Measurements from ENCODE around the gene HOXA11.

Gene HOXA11

DNA sequence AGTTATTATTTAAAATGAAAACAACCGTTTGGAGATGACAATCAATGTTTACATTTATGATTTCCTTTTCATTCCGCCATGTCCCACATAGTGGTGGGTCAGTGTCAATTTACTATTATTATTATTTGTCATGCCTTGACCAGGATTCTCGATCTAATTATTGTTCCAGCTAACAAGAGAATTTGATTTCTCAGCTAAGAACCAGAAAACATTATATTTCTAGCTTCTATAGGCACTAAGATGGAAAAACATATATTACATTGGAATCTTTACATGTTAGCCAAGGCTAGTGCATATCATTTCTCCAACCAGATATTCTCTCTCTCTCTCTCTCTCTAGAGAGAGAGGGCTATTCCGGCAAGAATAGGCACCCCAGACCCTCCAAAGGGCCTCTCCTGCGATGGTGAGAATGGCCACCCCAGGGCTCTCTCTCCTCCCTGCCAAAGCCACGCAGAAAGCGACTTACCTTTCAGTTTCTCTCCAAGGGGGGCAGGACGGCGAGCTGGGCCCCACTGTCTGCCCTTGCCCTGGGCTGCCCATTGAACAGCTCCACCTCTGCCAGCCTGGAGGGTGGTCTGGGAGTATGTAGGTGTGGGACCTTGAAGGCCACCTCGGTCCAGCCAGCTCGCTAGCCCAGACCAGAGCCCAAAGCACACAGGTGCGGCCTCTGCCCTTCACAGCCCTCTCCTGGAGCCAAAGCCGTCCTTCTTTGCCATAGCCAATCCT, 35.0 kb downstream of the HOXA11 start:
- peak overlapping the region; percentile 76 to 100 (median 91) for H3K4me3 ChIP-seq (ENCODE audit: control insufficient read depth in 1 of 7, extremely low read depth in 1 of 7, insufficient read depth in 4 of 7, low read depth in 2 of 7, low read length in 6 of 7)
- POLR2A ChIA-PET: interaction anchor here (1.3 to 3.4 kb wide), 2 partner anchors 12 to 20 kb away, joined by 4 to 15 read pairs; no protein-coding TSS in a partner anchor

DNA sequence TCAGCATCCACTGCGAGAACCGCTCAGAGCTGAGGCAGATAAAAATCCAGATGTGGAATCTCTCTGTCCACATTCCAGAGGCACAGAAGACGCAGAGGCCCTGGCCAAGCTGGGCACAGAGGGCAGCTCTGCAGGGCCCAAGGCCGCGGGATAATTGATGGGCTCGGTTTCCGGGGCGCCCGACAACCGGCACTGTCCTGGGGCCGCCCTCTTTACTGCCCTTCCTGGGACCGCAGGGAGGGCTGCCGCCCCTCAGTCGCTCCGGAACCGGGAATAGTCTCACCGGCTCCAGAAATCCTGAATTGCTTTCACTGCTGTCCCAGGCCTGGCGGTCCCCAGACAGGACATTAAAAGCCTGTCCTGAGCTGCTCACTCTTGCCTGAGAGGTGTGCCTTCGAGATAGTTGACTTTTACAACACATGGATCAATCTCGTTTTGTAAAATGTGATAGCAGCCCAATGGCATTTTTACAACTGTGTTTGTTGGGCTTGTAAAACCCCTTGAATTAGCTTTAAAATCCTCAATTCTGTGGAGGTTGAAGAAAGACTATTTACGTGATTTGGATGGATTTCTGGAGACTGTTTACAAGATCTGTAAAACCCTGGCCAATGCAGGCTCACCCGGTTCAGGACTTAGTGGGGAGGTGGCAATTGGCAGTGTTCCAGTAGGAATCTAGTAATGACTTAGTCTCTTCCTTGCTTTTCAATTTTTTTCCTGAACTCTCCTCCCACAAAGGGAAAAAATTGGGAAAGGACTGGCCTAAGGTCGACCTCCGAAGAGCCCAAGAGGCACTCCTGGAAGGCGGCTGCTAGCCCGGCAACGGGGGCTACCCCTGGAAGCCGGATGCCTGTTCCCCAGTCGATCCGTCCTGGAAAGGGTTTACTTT, 36.0 kb downstream of the HOXA11 start:
- WGBS (ENCODE audit: insufficient coverage): 7% methylated on average over 25 of the region's 30 CpGs
- Histone ChIP-seq H3K36me3 (ENCODE audit: control insufficient read depth in 4 of 4, insufficient read depth in 4 of 4, low read length in 3 of 4) (peaks cover 2 to 55% (median 20%) of the 10 kb centered on the region in 4 experiments), H3K4me3 (ENCODE audit: control insufficient read depth in 1 of 7, extremely low read depth in 1 of 7, insufficient read depth in 4 of 7, low read depth in 2 of 7, low read length in 6 of 7) (peak overlapping the region; percentile 22 to 100 (median 91)), H3K27me3 (replicated peaks in 2 of 5; ENCODE audit: control insufficient read depth in 4 of 5, insufficient read depth in 5 of 5, low read length in 4 of 5) (no peaks in the 10 kb centered on the region), H3K9me3 (ENCODE audit: control extremely low read depth in 1 of 5, control insufficient read depth in 4 of 5, insufficient read depth in 2 of 5, low read depth in 1 of 5, low read length in 4 of 5) (peaks cover 0 to 2% (median 0%) of the 10 kb centered on the region in 5 experiments), H3K4me1 (ENCODE audit: control extremely low read depth in 1 of 4, control insufficient read depth in 4 of 4, insufficient read depth in 4 of 4, low read length in 3 of 4) (peaks cover 5 to 78% (median 73%) of the 10 kb centered on the region in 4 experiments), H3K27ac (ENCODE audit: insufficient read depth in 1 of 2, low read depth in 1 of 2, low read length in 2 of 2, poor library complexity in 1 of 2, severe bottlenecking in 2 of 2) (peak overlapping the region in 1 of 2 experiments; percentile 96)
- ChIA-PET POLR2A (interaction anchor here (0.7 to 1.5 kb wide), 3 partner anchors 18 to 292 kb away, joined by 3 to 6 read pairs (median 4); no protein-coding TSS in a partner anchor), CTCF (interaction anchor here (0.9 to 9.1 kb wide), 17 partner anchors 10 to 779 kb away, joined by 3 to 87 read pairs (median 6); partner anchors contain the start of gene HOXA10)
- no peak for DNase-seq

More for the DNA sequence above, 35.0 kb downstream of the HOXA11 start:
- CTCF ChIA-PET: interaction anchor here (0.7 to 9.1 kb wide), 23 partner anchors 8 to 1257 kb away, joined by 3 to 87 read pairs (median 6); partner anchors contain the start of genes HOXA10, HOXA4 and HOXA9
- peaks cover 0 to 54% (median 12%) of the 10 kb centered on the region in 4 experiments for H3K36me3 ChIP-seq (ENCODE audit: control insufficient read depth in 4 of 4, insufficient read depth in 4 of 4, low read length in 3 of 4)
- peak in 1 of 3 donors; percentile 32 for DNase-seq
- peaks cover 0 to 2% (median 0%) of the 10 kb centered on the region in 5 experiments for H3K9me3 ChIP-seq (ENCODE audit: control extremely low read depth in 1 of 5, control insufficient read depth in 4 of 5, insufficient read depth in 2 of 5, low read depth in 1 of 5, low read length in 4 of 5)
- WGBS (ENCODE audit: insufficient coverage): 2% methylated on average over 6 of the region's 13 CpGs
- peaks cover 5 to 84% (median 80%) of the 10 kb centered on the region in 4 experiments for H3K4me1 ChIP-seq (ENCODE audit: control extremely low read depth in 1 of 4, control insufficient read depth in 4 of 4, insufficient read depth in 4 of 4, low read length in 3 of 4)
- no peaks in the 10 kb centered on the region for H3K27me3 ChIP-seq (replicated peaks in 2 of 5; ENCODE audit: control insufficient read depth in 4 of 5, insufficient read depth in 5 of 5, low read length in 4 of 5)
- H3K27ac ChIP-seq (ENCODE audit: insufficient read depth in 1 of 2, low read depth in 1 of 2, low read length in 2 of 2, poor library complexity in 1 of 2, severe bottlenecking in 2 of 2): peak overlapping the region; percentile 43 to 96

DNA sequence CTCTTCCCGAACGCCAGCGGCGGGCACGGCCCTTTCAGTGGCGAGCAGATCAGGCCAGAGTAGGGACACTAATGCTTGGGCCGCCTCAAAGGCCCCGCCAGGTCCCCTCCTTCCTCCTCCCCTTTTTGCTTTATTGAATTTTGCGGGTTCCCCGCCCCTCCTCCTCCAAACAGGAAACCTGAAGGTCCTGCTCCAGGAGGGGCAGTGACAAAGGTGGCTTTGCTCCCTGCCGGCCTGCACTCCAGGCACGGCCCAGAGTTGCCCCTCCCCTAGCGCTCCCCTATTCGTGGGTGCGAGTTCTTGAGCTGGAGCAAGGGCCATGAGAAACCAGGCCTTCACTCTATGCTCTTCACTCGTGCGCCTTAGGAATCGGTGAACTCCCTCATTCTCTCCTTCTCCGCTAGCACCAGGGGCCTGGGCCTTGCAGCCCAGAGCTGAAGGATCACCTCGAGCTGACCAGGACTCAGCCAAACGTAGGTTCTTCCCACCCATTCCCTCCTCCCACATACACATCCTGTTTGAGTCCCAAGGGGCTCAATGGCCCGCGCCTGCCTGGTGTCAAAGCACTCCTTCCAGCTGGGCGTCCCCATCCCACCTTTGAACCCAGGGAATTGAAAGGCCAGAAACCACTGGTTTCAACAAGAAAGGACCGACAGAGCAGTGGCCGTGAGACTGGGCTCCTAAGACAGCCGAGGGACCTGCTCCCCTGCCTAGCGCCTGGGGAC, 36.8 kb downstream of the HOXA11 start:
- Histone ChIP-seq H3K27me3 (replicated peaks in 2 of 5; ENCODE audit: control insufficient read depth in 4 of 5, insufficient read depth in 5 of 5, low read length in 4 of 5) (no peaks in the 10 kb centered on the region), H3K36me3 (ENCODE audit: control insufficient read depth in 4 of 4, insufficient read depth in 4 of 4, low read length in 3 of 4) (peaks cover 2 to 62% (median 26%) of the 10 kb centered on the region in 4 experiments), H3K4me3 (ENCODE audit: control insufficient read depth in 1 of 7, extremely low read depth in 1 of 7, insufficient read depth in 4 of 7, low read depth in 2 of 7, low read length in 6 of 7) (peak overlapping the region; percentile 22 to 100 (median 91)), H3K9me3 (ENCODE audit: control extremely low read depth in 1 of 5, control insufficient read depth in 4 of 5, insufficient read depth in 2 of 5, low read depth in 1 of 5, low read length in 4 of 5) (peaks cover 0 to 4% (median 0%) of the 10 kb centered on the region in 5 experiments), H3K27ac (ENCODE audit: insufficient read depth in 1 of 2, low read depth in 1 of 2, low read length in 2 of 2, poor library complexity in 1 of 2, severe bottlenecking in 2 of 2) (peak overlapping the region in 1 of 2 experiments; percentile 96), H3K4me1 (ENCODE audit: control extremely low read depth in 1 of 4, control insufficient read depth in 4 of 4, insufficient read depth in 4 of 4, low read length in 3 of 4) (peaks cover 5 to 70% (median 67%) of the 10 kb centered on the region in 4 experiments)
- WGBS (ENCODE audit: insufficient coverage): 3% methylated on average over 28 of the region's 28 CpGs
- ChIA-PET POLR2A (interaction anchor here (0.7 to 1.5 kb wide), 2 partner anchors 17 to 20 kb away, joined by 4 to 6 read pairs; no protein-coding TSS in a partner anchor), CTCF (interaction anchor here (0.9 to 9.1 kb wide), 12 partner anchors 11 to 778 kb away, joined by 3 to 87 read pairs (median 6); partner anchors contain the start of gene HOXA10)
- DNase-seq: peak in 2 of 3 donors; percentile 46 to 58

DNA sequence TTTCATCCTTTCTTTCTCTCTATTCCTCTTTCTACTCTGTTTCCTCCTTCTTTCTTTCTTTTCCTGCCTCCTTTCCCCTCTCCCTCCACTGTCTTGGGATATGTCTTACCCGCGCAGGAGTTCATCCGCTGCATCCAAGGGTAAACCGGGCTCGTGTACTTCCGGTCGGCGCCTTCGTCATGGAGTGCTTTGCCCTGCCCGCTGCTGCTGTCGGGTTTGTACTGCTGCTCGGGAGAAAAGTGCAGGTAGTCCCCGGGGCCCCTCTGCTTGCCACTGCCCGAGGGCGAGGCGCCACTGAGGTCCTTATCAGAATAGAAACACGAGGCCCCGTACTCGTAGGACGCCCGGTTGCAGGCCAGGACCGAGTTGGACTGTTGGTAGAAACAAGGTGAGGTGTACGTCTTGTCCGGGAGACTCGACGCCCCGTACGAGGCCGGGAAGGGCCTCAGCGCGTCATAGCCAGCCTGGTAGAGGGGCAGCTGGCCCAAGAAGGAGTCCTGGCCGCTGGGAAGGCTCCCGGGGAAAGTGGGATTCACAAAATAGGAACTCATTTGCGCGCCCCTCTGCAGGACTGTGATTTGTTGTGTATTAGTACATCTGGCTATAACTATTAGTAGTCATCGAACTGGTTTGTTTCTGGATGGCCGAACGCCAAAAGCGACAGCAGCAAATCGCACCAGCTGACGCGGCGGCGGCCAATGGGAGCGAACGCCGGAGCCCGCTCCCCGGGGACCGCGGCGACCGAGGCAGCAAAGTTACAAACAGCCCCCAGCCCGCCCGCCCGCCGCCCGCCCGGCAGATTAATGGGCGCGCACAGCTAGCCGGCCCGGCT, 37.6 kb downstream of the HOXA11 start, which contains the start of gene HOXA6:
TSS of gene HOXA6 (minus strand) at position 576 of the 832 bp plus-strand sequence. CDS start at position 551, 25 bp downstream.
- ChIA-PET POLR2A (interaction anchor here (1.5 kb wide), 1 partner anchor 16 kb away, joined by 6 read pairs; no protein-coding TSS in a partner anchor), CTCF (interaction anchor here (0.8 to 9.1 kb wide), 9 partner anchors 11 to 778 kb away, joined by 3 to 87 read pairs (median 12); no protein-coding TSS in a partner anchor)
- WGBS (ENCODE audit: insufficient coverage): 10% methylated on average over 46 of the region's 63 CpGs
- H3K4me3 ChIP-seq (ENCODE audit: control insufficient read depth in 1 of 7, extremely low read depth in 1 of 7, insufficient read depth in 4 of 7, low read depth in 2 of 7, low read length in 6 of 7): peak within 1 kb of the TSS; percentile 22 to 100 (median 91)
- peak within 1 kb of the TSS in 1 of 2 experiments; percentile 96 for H3K27ac ChIP-seq (ENCODE audit: insufficient read depth in 1 of 2, low read depth in 1 of 2, low read length in 2 of 2, poor library complexity in 1 of 2, severe bottlenecking in 2 of 2)
- H3K36me3 ChIP-seq (ENCODE audit: control insufficient read depth in 4 of 4, insufficient read depth in 4 of 4, low read length in 3 of 4): peaks cover 2 to 70% (median 32%) of the 10 kb centered on the region in 4 experiments
- peak in 2 of 3 donors; percentile 66 to 68 for DNase-seq
- H3K27me3 ChIP-seq (replicated peaks in 2 of 5; ENCODE audit: control insufficient read depth in 4 of 5, insufficient read depth in 5 of 5, low read length in 4 of 5): no peaks in the 10 kb centered on the region
- H3K4me1 ChIP-seq (ENCODE audit: control extremely low read depth in 1 of 4, control insufficient read depth in 4 of 4, insufficient read depth in 4 of 4, low read length in 3 of 4): peaks cover 5 to 67% (median 63%) of the 10 kb centered on the region in 4 experiments
- peaks cover 0 to 4% (median 0%) of the 10 kb centered on the region in 5 experiments for H3K9me3 ChIP-seq (ENCODE audit: control extremely low read depth in 1 of 5, control insufficient read depth in 4 of 5, insufficient read depth in 2 of 5, low read depth in 1 of 5, low read length in 4 of 5)

DNA sequence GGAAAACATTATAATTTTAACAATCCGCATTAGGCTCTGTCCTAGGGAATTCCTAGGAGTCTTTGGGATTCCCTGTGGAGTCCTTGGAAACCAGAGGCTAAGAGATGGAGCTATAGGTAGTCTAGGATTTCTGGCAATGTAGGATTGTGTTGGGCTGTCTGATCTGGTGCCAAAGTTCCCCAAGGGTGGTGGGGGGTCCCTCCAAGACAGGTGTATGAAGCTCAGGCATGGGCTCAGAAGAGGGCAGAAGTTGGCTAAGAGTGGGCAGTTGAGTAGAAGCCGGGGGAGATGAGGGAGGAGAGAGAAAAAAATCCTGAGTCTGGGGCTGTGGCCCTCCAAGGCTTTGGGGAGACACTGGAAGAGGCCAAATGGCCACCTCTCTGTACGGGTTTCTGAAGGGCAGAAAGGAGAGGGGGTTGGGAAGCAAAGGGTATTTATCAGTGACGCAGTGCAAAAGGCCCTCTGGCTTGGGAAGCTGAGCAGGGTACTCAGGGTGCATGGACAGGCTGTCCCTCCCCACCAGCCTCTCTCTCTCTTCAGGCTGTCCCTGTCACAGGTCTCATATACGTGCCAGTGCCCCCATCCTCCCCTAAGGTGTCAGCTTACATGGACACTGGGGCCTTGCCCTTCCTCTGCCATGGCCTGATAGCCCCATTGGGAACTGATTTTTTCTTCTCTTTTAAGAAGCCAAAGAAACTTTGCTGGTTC, 38.4 kb downstream of the HOXA11 start:
- Histone ChIP-seq H3K36me3 (ENCODE audit: control insufficient read depth in 4 of 4, insufficient read depth in 4 of 4, low read length in 3 of 4) (peaks cover 2 to 77% (median 38%) of the 10 kb centered on the region in 4 experiments), H3K9me3 (ENCODE audit: control extremely low read depth in 1 of 5, control insufficient read depth in 4 of 5, insufficient read depth in 2 of 5, low read depth in 1 of 5, low read length in 4 of 5) (peaks cover 0 to 4% (median 0%) of the 10 kb centered on the region in 5 experiments), H3K4me3 (ENCODE audit: control insufficient read depth in 1 of 7, extremely low read depth in 1 of 7, insufficient read depth in 4 of 7, low read depth in 2 of 7, low read length in 6 of 7) (peak overlapping the region in 5 of 7 experiments; percentile 55 to 100 (median 94)), H3K27me3 (replicated peaks in 2 of 5; ENCODE audit: control insufficient read depth in 4 of 5, insufficient read depth in 5 of 5, low read length in 4 of 5) (no peaks in the 10 kb centered on the region), H3K4me1 (ENCODE audit: control extremely low read depth in 1 of 4, control insufficient read depth in 4 of 4, insufficient read depth in 4 of 4, low read length in 3 of 4) (peaks cover 5 to 65% (median 59%) of the 10 kb centered on the region in 4 experiments), H3K27ac (ENCODE audit: insufficient read depth in 1 of 2, low read depth in 1 of 2, low read length in 2 of 2, poor library complexity in 1 of 2, severe bottlenecking in 2 of 2) (peak overlapping the region in 1 of 2 experiments; percentile 49)
- POLR2A ChIA-PET: no interaction called here
- WGBS (ENCODE audit: insufficient coverage): 88% methylated on average over 4 of the region's 5 CpGs
- CTCF ChIA-PET: interaction anchor here (0.8 to 9.1 kb wide), 3 partner anchors 12 to 291 kb away, joined by 4 to 87 read pairs (median 4); no protein-coding TSS in a partner anchor
- no peak for DNase-seq
